SIG-M5 (cell line): ENCODE measurements around the gene LRRFIP2.
"Not testable (repeated sequence)": the region's sequence is repeated elsewhere in the genome, so short reads cannot be mapped to it uniquely, and the experiment has no call there.

Source experiments
- DNase-seq: peaks from one replicate; lab custom pipeline; 2025; lab: John Stamatoyannopoulos, UW

Gene LRRFIP2

DNA sequence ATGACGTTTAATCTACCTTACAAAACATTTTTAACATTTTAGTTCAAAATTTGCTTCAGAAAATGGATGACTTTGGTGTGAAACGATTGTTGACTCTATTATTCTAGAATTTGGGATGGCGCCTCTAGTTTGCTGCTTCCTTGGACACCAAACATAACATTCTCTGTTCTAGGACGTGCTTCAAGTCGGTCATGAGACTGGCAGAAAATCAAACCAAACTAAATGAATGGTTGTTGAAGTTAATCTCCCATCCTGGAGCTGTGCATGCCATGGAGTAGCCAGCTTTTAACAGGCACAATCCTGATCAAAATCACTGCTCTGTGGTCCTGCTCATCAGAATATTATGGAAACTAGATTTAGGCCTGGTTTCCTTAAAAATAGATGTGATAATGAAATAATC is 9.6 kb upstream of the LRRFIP2 start:
- DNase-seq, result no peak

DNA sequence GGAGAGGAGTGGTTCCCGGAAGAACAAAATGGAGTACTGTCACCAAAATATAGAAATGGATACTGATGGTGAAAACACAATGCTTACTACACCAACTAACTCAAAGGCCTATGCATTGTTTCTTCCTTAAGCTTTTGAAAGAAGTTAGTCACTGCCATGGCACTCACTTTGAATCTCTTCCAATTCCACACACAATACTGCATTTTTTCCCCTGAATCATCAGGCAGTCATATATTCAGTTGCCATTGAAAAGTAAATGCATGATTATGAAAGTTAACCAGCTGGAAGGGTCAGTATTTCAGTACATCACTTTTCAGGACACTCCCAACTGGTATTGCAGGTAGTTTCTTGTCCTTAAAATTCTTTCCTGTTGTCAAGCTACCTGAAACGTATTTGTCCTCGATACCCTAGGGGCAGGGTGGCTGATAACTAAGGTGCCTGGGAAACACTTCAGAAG is 9.0 kb upstream of the LRRFIP2 start:
- no peak for DNase-seq

GRCh38 chr3:37182816-37183215 is 8.4 kb upstream of the LRRFIP2 start:
- no peak for DNase-seq

DNA sequence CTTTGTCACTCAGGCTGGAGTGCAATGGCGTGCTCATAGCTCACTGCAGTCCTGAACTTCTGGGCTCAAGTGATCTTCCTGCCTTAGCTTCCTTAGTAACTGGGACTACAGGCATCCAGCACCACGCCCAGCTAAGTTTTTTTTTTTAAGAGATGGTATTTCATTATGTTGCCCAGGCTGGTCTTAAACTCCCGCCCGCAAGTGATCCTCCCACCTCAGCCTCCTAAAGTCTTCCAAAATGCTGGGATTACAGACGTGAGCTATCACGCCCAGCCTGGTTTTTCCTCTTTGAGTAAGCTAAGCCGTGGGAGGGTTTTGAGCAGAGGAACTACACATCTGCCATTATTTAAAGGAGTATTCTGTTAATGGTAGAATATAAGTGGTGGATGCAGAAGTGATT is 7.4 kb upstream of the LRRFIP2 start:
- DNase-seq, result no peak

DNA sequence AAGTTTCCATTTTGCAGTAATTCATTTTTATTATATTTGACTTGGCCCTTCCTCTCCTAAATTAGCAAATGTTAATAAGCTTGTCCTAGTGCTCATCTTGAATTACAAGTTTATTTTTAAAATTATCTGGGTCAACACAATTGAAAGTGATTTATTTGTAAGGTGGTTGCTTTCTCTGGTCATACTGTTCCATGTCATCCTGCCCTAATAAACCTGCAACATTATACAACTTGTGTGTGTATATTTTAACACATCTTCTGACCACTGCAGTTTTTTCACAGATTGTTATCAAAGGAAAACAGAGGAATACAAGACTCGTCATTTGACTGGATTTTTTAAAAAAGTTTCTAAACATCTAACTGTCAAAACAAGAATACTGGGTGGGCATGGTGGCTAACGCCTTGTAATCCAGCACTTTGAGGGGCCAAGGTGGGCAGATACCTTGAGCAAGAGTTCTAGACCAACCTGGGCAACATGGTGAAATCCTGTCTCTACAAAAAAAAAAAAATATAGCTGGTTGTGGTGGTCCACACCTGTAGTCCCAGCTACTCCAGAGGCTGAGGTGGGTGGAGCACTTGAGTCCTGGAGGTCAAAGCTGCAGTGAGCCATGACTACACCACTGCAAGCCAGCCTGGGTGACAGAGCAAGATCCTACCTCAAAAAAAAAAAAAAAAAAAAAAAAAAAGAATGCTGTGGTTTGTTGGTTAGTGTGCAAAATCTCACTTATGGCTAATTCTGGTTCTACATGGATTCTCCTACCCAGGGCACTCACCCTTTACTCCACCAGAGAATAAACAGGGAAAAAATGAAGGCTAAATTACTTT is 5.0 kb upstream of the LRRFIP2 start:
- DNase-seq, result no peak

DNA sequence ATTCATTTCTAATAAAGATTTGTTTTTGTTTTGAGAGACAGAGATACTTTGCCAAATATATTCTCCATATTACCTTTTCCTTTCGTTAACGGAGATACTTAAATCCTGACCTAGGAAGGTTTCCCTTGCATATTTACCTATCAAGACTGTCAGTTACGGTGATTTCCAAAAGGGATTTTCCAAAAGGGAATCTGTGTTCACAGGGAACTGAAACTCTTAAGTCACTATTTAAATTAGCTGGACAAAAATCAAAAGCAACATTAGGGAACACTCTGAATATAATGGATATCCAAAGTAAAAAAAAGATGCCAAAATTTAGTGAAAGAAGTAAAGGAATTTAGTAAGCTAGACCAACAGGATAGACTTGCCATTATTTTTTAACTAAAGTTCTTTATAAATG is 576 bp downstream of the LRRFIP2 start:
- DNase-seq, result no peak

DNA sequence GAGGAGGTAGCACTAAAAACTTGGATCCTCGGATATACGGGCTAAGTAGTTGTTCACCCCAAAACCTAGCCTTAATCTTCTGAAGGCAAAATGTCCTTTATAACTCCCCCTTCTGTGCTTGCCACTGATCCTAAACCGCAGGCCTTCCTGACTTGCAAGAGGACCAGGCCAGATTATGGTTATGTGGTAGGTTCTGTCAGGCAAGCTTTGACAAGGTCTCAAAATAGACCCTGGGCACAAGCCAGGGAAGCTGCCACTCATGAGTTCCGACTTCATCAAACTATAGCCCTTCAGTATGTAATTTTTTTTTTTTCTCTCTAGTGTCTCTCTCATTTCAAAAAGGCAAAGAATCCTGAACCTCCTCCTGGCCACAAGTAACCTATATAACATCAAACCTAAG is 3.2 kb downstream of the LRRFIP2 start:
- DNase-seq, result no peak

DNA sequence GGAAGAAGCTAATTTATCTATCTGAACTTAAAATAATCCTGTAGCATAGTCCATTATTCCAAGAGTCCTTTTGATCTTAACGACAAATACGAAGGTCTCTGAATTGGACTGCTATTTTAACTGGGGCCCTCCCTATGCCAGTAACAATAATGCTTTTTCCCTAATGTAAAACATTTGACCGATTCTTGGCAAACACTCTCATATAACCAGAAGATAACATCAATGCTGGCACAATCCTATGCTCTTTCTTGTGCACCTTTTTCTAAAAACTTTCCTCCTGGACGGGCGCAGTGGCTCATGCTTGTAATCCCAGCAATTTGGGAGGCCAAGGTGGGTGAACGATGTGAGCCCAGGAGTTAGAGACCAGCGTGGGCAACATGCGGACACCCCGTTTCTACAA is 3.9 kb downstream of the LRRFIP2 start:
- DNase-seq, result no peak

- DNase-seq, result no peak
Measured at GRCh38 chr3:37170060-37170459, 4.3 kb downstream of the LRRFIP2 start.

- DNase-seq, result no peak
Measured at GRCh38 chr3:37168896-37169295, 5.5 kb downstream of the LRRFIP2 start.

- DNase-seq, result no peak
Measured at GRCh38 chr3:37163262-37164015, 10.9 kb downstream of the LRRFIP2 start.

GRCh38 chr3:37162501-37163245 is 11.7 kb downstream of the LRRFIP2 start:
- no peak for DNase-seq

- DNase-seq, result no peak
Measured at GRCh38 chr3:37161351-37161750, 13.0 kb downstream of the LRRFIP2 start.

DNA sequence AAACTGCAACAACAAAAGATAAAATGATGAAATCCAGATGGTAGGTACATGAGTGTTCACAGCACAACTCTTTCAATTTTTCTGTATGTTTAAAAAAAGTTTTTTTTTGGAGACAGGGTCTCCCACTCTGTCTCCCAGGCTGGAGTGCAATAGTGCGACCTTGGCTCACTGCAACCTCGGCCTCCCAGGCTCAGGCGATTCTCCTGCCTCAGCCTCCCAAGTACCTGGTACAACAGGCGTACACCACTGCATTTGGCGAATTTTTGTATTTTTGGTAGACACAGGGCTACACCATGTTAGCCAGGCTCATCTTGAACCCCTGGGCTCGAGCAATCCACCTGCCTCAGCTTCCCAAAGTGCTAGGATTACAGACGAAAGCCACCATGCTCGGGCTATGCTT is 18.6 kb downstream of the LRRFIP2 start:
- no peak for DNase-seq

DNA sequence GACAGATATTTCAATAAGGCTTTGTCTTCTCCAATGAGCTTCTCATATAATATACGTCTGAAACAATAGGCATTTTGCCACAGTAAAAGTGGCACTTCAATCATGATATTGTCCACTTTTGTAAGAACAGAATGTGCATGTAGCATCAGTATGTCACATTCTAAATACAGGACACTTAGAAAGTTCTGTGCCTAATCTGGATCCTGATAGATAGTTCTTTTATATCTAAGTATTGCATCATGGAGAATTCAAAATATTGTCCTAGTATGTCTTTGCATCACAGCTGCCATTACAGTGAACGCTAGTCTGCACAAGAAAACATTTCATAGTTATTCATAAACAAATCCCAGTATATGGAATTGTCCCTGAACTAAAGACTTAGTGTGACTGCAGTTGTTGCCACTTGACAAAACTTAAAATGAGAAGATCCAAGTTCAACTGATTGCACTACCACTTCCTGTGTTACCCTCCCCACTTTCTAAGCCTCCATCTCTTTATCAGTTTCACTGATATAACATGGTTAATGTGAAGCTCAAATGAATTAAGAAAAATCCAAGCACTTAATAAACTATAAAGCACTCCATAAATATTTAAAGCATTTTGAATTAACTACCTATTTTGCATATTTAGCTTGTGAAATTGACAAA is 19.6 kb downstream of the LRRFIP2 start:
- DNase-seq, result no peak

- DNase-seq, result no peak
Measured at GRCh38 chr3:37150621-37151020, 23.8 kb downstream of the LRRFIP2 start.

DNA sequence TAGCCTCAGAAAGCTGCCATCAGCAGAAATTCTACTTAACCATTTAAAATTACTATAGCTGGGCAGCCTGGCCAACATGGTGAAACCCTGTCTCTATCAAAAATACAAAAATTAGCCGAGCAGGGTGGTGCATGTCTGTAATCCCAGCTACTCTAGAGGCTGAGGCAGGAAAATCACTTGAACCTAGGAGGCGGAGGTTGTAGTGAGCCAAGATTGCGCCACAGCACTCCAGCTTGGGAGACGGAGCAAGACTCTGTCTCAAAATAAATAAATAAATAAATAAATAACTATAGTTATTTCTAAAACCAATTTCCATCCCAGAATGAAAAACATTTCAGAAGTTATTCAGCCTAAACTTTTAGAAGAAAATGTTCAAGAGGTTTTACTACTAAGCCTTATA is 25.1 kb downstream of the LRRFIP2 start:
- DNase-seq, result no peak

GRCh38 chr3:37148208-37148607 is 26.2 kb downstream of the LRRFIP2 start:
- no peak for DNase-seq

GRCh38 chr3:37147666-37148065 is 26.7 kb downstream of the LRRFIP2 start:
- DNase-seq, result no peak

DNA sequence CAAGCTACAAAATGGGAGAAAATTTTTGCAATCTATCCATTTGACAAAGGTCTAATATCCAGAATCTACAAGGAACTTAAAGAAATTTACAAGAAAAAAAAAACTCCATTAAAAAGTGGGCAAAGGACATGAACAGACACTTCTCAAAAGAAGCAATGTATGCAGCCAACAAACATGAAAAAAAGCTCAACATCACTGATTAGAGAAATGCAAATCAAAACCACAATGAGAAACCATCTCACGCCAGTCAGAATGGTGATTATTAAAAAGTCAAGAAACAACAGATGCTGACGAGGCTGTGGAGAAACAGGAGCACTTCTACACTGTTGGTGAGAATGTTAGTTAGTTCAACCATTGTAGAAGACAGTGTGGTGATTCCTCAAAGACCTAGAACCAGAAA is 27.5 kb downstream of the LRRFIP2 start:
- DNase-seq, result not testable (repeated sequence)

DNA sequence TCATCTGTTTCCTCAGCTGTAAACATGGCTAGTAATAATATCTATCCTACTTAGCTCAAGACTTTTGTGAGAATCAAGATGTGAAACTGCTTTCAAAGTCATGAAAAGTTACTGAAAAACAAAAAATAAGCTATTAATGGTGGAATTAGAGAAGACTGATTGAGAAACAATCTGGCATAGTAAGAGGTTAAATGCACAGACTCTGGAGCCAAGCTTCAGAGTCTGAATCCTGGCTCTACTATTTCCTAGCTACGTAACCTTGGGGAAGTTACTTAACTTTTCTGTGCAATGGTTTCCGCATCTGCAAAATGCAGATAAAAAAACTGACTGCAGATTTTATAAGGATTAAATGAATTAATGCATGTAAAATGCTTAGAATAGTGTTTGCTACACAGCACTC is 28.8 kb downstream of the LRRFIP2 start:
- DNase-seq, result no peak

DNA sequence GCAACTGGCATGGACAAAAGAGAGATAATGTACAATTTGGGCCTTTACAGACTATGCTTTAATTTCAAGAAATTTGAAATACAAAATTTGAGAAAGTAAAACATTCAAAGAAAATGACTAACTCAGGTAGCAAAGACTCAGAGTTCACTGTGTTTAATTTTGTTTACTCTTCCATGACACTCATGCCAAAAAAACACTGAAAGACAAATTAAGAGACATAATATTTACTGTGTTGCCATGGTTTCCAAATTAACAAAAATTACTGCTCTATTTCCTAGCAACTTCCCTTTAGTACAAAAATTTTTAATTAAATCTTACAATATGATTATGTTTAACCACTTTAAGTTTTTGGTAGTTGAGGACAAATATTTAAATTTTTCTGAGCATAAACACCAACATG is 29.6 kb downstream of the LRRFIP2 start:
- no peak for DNase-seq
